Measurements from ENCODE around the gene S1PR3.

DNA sequence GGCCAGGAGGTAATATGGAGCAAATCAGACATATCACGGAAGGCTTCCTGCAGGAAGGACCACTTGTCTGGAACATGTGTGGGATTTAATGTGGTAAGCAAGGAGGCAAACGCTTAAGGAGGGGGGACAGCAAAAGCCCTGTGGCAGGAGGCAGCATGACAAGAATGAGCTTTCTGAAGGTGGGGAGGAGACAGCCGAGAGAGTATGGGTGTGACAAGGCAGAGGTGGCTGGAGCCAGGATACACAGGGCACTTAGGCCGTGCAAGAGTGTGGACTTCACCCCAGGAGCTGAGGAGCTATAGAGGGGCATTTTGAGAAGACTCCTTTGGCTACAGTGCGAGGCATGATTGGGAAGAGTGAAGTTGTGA, 14.4 kb upstream of the S1PR3 start:
- TF ChIP-seq EP300 (IDR thresholded peaks at IDR 0.05; ENCODE audit: low read depth) = no peak
- TF ChIP-seq, protein P1, sequence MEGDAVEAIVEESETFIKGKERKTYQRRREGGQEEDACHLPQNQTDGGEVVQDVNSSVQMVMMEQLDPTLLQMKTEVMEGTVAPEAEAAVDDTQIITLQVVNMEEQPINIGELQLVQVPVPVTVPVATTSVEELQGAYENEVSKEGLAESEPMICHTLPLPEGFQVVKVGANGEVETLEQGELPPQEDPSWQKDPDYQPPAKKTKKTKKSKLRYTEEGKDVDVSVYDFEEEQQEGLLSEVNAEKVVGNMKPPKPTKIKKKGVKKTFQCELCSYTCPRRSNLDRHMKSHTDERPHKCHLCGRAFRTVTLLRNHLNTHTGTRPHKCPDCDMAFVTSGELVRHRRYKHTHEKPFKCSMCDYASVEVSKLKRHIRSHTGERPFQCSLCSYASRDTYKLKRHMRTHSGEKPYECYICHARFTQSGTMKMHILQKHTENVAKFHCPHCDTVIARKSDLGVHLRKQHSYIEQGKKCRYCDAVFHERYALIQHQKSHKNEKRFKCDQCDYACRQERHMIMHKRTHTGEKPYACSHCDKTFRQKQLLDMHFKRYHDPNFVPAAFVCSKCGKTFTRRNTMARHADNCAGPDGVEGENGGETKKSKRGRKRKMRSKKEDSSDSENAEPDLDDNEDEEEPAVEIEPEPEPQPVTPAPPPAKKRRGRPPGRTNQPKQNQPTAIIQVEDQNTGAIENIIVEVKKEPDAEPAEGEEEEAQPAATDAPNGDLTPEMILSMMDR (IDR thresholded peaks at IDR 0.05) = no peak
